GM18508 (cell line): ENCODE data around the gene PRKAG2.
"Not testable (repeated sequence)": the region's sequence is repeated elsewhere in the genome, so short reads cannot be mapped to it uniquely, and the experiment has no call there.

ENCODE experiments used
- ATAC-seq: cut with Tn5 transposase; IDR thresholded peaks from one replicate; pipeline ENCODE4 v1.9.1; 2021; ENCODE audit warnings: moderate number of reproducible peaks; ENCODE audit not compliant: insufficient read depth, unreplicated experiment

The PRKAG2 gene

GRCh38 chr7:151758622-151759540 lies 118.0 kb downstream of the PRKAG2 start:
- ATAC-seq, result no peak

- no peak for ATAC-seq
Observed at GRCh38 chr7:151757274-151757673, 119.6 kb downstream of the PRKAG2 start.

GRCh38 chr7:151756866-151757265 lies 120.0 kb downstream of the PRKAG2 start:
- no peak for ATAC-seq

DNA sequence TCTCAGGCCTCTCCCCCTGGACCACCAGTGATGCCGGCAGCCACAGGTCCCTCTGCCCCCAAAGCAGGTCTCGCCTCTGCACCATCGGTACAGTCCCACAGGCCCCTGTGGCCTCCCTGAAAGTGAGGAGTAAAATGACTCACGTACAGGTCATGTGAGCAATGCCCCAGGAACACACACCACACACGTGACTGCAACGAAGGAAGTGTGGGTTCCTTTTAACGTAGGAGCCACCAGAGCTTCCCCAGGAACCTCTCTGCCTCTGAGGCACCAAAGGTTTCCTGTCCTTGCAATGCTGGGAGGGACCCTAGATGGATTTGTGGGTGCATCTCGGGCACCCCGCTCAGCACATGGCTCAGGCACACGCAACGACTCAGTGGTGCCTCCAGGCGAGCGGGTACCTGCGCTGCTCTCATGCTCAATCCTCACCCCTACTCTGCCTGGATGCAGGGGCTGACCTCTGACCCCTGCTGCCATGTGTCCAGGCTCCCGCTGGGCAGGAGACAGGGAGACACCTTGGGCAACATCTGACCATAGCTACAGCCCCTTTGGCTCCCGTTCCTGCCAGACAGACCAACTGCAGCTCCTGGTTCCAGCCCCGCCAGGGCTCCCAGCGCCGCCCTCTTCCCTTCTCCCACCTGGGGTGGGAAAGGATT lies 120.7 kb downstream of the PRKAG2 start:
- ATAC-seq, result no peak

- ATAC-seq, result no peak
Observed at GRCh38 chr7:151755131-151755801, 121.6 kb downstream of the PRKAG2 start.

GRCh38 chr7:151754688-151755130 lies 122.2 kb downstream of the PRKAG2 start:
- no peak for ATAC-seq

- no peak for ATAC-seq
Observed at GRCh38 chr7:151754142-151754590, 122.7 kb downstream of the PRKAG2 start.

DNA sequence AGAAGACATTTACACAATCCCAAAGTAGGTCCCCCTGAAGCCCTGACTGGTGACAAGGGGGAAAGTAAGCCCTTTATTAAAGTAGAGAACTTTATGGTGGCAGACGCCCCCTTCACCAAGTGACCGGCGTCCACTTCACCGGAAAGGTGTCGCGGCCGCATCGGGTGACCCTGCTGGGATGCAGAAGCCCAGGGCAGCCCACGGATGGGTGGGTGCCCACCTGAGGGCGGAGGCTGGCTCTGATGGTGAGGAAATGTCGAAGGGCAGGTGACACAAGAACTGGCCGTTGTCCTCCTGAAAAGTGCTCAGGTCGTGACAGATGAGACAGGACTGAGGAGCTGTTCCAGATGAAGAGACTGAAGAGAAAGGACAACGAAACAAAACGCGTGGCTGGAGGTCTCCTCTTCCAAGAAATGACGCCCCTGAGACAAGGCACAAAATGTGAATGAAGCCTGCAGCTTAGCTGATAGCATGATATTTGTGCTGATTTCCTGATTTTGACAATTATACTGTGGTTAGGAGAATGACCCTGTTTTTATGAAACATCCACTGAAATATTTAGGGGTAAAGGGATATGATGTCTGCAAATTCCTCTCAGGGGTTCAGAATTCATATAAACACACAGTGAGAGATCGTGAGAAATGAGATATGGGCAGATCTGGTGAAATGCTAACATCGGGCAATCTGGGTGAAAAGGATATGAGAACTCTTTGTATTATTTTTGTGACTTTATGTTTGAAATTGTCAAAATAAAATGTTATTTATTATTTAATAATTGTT lies 123.9 kb downstream of the PRKAG2 start:
- ATAC-seq, result no peak

- no peak for ATAC-seq
Observed at GRCh38 chr7:151752037-151752436, 124.9 kb downstream of the PRKAG2 start.

DNA sequence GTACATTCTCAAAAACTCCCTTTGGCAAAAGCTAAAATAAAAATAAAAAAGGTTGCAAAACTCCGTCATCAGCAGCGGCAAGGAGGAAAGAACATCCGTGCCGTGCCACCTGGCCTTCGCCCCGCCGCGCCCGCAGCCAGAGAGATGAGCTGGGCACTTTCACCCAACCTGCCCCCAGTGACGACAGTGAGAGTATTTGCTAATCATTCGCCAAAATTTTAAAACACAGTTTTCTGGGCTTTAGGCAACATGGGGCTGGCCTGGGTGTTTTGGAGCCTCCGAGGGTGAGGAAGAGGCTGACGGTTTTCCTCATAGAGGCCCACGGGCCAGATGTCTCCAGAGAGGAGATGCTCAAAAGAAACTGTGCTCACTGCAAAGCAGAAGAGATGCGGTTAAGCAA lies 128.2 kb downstream of the PRKAG2 start:
- ATAC-seq, result no peak

GRCh38 chr7:151748021-151748420 lies 128.9 kb downstream of the PRKAG2 start:
- not testable (repeated sequence) for ATAC-seq

DNA sequence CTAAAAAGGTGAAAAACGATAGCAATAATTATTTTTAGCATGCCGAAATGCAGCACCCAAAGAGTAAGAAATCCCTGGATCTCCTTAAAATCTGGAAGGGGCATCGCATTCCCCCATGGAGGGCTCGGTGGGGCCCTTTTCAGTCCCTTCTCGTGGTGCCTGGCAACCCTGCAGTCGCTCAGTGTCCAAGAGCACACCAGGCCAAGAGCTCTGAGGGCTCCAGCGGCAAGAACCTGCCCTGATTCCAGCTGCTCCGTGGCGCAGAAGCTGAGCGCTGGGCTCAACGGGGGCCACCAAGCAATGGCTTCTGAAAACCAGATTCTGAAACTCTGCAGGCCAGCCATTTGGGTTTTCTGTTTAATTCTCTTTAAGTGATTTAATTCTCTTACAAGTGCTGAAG lies 131.2 kb downstream of the PRKAG2 start:
- ATAC-seq, result no peak

GRCh38 chr7:151744656-151745638 lies 132.0 kb downstream of the PRKAG2 start:
- no peak for ATAC-seq

GRCh38 chr7:151744051-151744580 lies 132.8 kb downstream of the PRKAG2 start:
- no peak for ATAC-seq

GRCh38 chr7:151743481-151743983 lies 133.4 kb downstream of the PRKAG2 start:
- ATAC-seq, result no peak

DNA sequence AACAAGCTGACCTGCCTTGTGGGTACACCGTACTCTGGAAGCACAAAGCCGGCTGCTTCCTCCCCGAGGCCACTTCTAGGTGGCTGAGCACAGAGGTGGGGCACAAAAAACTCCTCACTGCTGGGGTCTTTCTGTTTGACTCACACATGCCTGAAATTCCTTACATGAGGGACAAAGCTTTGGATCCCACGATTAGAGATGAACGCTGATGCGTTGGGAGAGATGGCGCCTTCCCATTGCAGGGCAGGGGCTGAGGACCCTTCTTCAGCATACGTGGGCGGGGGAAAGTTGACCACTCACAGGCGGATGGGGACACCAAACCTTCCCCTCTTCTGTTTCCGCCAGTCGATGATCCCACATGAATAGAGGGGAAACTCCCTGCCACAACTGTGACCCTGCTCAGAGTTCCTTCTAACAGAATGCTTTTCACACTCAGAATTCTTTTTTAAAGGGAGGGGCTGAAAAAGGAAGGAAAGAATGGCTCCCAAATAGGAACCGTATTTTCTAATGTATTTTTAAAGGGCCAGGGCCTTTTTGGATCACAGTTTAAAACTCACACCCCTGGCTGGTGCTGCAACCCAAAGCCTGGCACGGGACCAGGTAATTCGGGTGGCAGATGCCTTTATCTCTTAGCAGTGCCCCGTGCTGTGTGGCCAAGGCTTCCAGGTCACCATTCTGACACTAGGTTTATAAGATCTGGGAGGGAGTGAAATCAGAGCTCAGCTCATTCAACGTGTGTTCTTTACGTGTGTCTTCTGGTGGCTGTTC lies 134.0 kb downstream of the PRKAG2 start:
- no peak for ATAC-seq

GRCh38 chr7:151741585-151741984 lies 135.3 kb downstream of the PRKAG2 start:
- ATAC-seq, result no peak
